Measurements from ENCODE around the gene CNTN6. TPM values are rescaled to one million over a fixed set of nuclear protein-coding genes. Genes with fewer than 3 reads are reported as not detected.

CNTN6 gene
- total and polyA plus RNA-seq, 11 donors: not detected

DNA sequence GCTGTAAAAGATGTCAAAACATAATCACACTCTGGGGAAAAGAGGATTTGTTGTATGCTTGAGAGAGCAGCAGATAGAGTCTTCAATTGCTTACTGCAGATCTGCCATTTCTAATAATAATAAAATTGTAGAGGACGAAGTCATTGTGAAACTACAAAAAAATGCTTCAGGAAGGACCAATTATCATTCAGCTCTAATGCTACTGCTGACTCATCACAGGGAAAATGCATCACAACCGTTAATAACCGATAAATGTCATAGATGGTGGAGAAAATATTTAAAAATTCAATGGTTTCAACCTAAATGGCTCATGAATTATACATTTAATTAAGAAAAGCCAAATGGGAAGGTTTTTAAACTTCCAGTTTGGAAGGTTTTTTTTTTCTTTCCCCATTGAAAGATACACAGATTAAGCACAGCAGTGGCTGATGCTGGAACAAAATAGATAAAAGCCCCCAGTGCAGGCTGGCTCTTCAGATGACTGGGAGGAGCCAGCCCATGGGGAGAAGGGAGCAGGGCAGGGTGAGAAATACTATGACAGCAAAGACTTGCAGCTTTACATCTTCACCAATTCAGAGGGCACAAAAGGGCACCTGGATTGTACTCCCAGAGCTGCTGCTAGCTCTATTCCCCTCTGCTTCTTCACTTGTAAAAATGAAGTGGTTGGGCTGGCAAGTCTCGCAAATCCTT is 196.1 kb downstream of the CNTN6 start:
- no peak overlapping the region for H3K27ac ChIP-seq
- DNase-seq (no peak), ATAC-seq (no peak)
- peaks cover 0 to 4% (median 0%) of the 10 kb centered on the region in 12 donors for H3K9me3 ChIP-seq
- 73 to 76% (median 74%) methylated on average over 4 of the region's 4 CpGs for WGBS, 4 donors
- TF ChIP-seq, protein P1, sequence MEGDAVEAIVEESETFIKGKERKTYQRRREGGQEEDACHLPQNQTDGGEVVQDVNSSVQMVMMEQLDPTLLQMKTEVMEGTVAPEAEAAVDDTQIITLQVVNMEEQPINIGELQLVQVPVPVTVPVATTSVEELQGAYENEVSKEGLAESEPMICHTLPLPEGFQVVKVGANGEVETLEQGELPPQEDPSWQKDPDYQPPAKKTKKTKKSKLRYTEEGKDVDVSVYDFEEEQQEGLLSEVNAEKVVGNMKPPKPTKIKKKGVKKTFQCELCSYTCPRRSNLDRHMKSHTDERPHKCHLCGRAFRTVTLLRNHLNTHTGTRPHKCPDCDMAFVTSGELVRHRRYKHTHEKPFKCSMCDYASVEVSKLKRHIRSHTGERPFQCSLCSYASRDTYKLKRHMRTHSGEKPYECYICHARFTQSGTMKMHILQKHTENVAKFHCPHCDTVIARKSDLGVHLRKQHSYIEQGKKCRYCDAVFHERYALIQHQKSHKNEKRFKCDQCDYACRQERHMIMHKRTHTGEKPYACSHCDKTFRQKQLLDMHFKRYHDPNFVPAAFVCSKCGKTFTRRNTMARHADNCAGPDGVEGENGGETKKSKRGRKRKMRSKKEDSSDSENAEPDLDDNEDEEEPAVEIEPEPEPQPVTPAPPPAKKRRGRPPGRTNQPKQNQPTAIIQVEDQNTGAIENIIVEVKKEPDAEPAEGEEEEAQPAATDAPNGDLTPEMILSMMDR (IDR thresholded peaks at IDR 0.05): no peak
- no peak for TF ChIP-seq POLR2A (IDR thresholded peaks at IDR 0.05)
- no peaks in the 10 kb centered on the region for H3K4me1 ChIP-seq
- intact Hi-C loops (cut with DNase I): no loop called here
- no peaks in the 10 kb centered on the region for H3K36me3 ChIP-seq
- H3K4me3 ChIP-seq: no peak overlapping the region
- H3K27me3 ChIP-seq: no peaks in the 10 kb centered on the region

DNA sequence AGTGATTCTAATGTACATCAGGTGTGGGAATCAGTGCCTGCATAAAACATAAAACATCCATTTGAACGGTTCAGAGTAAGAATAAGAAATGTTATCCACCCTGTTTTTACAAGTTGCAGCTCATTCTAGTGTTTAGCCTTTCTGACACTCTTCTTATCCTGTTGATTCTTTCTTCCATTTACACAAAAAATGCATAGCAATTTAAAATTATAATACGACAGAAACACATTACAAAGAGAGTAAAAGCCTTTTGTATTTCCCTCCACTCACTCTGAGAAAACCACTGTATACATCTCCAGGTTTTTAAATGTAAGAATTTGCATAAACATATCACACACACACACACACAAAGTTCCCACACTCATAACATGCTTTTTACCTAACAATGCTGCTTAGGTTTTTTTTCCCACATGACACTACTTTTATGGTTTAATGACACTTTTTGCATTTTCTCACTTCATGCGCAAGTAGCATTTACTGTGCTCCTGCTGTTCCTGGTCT is 199.8 kb downstream of the CNTN6 start:
- Histone ChIP-seq H3K4me3 (no peak overlapping the region), H3K36me3 (no peaks in the 10 kb centered on the region), H3K4me1 (no peaks in the 10 kb centered on the region), H3K27ac (no peak overlapping the region), H3K27me3 (no peaks in the 10 kb centered on the region), H3K9me3 (peaks cover 0 to 4% (median 0%) of the 10 kb centered on the region in 12 donors)
- ATAC-seq: no peak
- TF ChIP-seq POLR2A (IDR thresholded peaks at IDR 0.05): no peak
- TF ChIP-seq, protein P1 (IDR thresholded peaks at IDR 0.05): no peak
- intact Hi-C loops (cut with DNase I): no loop called here
- no peak for DNase-seq
- WGBS, 4 donors: 52 to 62% (median 61%) methylated on average over 3 of the region's 3 CpGs

DNA sequence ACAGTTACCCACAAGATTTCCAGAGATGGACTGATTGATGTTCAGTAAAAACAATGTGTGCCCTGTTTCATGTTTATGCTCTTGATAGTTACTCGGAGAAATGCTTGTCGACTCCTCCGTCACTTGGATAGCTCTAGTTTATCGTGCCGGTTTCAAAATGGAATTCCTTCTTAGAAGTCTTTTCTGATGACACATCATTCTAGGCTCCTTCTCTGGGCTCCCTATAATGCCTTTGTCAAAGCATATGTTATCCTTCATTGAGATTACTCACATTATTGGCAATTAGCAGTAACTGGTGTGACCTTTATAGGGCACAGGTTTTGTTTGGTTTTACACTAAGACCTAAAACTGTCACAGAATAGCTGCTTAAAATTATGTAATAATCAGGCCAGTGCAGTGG is 201.8 kb downstream of the CNTN6 start:
- H3K9me3 ChIP-seq: peaks cover 0 to 4% (median 0%) of the 10 kb centered on the region in 12 donors
- intact Hi-C loops (cut with DNase I): no loop called here
- no peak for TF ChIP-seq POLR2A (IDR thresholded peaks at IDR 0.05)
- TF ChIP-seq, protein P1 (IDR thresholded peaks at IDR 0.05): no peak

DNA sequence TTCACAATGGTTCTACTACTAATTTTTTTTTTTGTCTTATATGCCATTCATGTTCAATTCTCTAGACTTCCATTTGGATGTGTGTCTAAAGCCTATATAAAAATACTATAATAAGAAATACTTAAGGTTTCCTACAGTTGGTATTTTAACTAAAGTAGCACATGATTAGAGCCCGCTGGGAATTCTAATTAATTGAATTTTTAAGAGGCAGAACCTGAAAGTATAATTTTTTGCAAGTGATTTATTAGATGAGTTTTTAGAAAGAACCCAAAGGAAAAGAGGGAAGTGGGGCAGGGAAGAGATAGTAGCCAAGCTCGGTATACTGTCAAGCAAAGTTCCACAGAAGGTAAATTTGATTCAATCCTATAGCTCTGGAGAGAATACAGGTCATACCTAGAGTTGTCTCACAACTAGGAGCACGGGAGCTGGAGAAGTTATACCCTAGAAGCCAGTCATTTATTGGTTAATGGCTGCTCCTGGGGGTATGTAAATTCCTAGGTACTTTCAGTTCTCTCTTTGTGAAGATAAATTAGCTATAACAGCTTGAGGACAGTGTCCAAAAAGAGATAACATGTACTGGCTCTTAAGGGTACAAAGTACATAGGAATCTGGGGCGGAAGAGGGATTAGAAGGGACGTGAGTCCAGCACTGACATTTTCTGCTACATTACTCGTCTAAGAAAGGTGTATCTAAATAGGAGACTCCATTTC is 225.6 kb downstream of the CNTN6 start:
- no peaks in the 10 kb centered on the region for H3K9me3 ChIP-seq
- no peak for DNase-seq
- H3K27ac ChIP-seq: no peak overlapping the region
- intact Hi-C loops (cut with DNase I): no loop called here
- H3K27me3 ChIP-seq: no peaks in the 10 kb centered on the region
- WGBS, 4 donors: 42 to 63% (median 47%) methylated on average over 6 of the region's 6 CpGs
- H3K36me3 ChIP-seq: no peaks in the 10 kb centered on the region
- H3K4me3 ChIP-seq: no peak overlapping the region
- TF ChIP-seq, protein P1 (IDR thresholded peaks at IDR 0.05): no peak
- no peak for TF ChIP-seq POLR2A (IDR thresholded peaks at IDR 0.05)
- ATAC-seq: no peak
- no peaks in the 10 kb centered on the region for H3K4me1 ChIP-seq

More for the DNA sequence above, 201.8 kb downstream of the CNTN6 start:
- WGBS, 4 donors: 62 to 71% (median 67%) methylated on average over 5 of the region's 5 CpGs
- no peak for ATAC-seq
- Histone ChIP-seq H3K27me3 (no peaks in the 10 kb centered on the region), H3K36me3 (no peaks in the 10 kb centered on the region), H3K4me3 (no peak overlapping the region), H3K27ac (no peak overlapping the region), H3K4me1 (no peaks in the 10 kb centered on the region)
- no peak for DNase-seq
